BJ (cell line): ENCODE results near the gene TMTC4. TPM values are rescaled to one million over a fixed set of nuclear protein-coding genes. Genes with fewer than 3 reads are reported as not detected.
"Not testable (repeated sequence)": the region's sequence is repeated elsewhere in the genome, so short reads cannot be mapped to it uniquely, and the experiment has no call there.

Experiments used
- CTCF ChIA-PET: fragments of 350-600 bp; formaldehyde crosslinking; extraction: SDS; loops from one replicate; lab custom pipeline; 2021; ENCODE audit warnings: antibody characterized with exemption, inconsistent platforms; lab: Yijun Ruan, JAX
- POLR2A ChIA-PET: fragments of 300-600 bp; sonication (Branson Sonifier 250); formaldehyde crosslinking; extraction: SDS; loops from one replicate; lab custom pipeline; 2021; ENCODE audit warnings: antibody characterized with exemption; lab: Charles Lee
- DNase-seq: peaks from one replicate; pipeline ENCODE4 v3.0.0-alpha.2; 2011; ENCODE audit warnings: low read depth
- H3K27me3 ChIP-seq: 2 replicates; pipeline ENCODE4 v1.6.0; 2011; ENCODE audit warnings: low read length; ENCODE audit not compliant: control insufficient read depth, insufficient read depth
- H3K36me3 ChIP-seq: 2 replicates; pipeline ENCODE4 v1.5.1; 2011; ENCODE audit warnings: low read length; ENCODE audit not compliant: control insufficient read depth, insufficient read depth
- H3K4me3 ChIP-seq: 2 replicates; pipeline ENCODE4 v1.5.1; 2011; ENCODE audit warnings: low read depth, mild to moderate bottlenecking, control low read depth, low read length
- polyA plus RNA-seq: library from polyadenylated mRNA; depleted of rRNA; stranded (reverse); fragments of >200 nt; gene quantifications from 2 replicates; pipeline ENCODE4 v1.2.3, GENCODE V29; 2011
- TF ChIP-seq, protein P1 (sequence below): IDR thresholded peaks from 2 replicates; pipeline ENCODE4 v1.5.1; 2011; ENCODE audit warnings: low read depth, mild to moderate bottlenecking, control low read depth, inconsistent platforms, low read length, moderate library complexity; ENCODE audit not compliant: insufficient read depth

TMTC4 gene
- polyA plus RNA-seq, 1 experiment = 10.9 TPM

DNA sequence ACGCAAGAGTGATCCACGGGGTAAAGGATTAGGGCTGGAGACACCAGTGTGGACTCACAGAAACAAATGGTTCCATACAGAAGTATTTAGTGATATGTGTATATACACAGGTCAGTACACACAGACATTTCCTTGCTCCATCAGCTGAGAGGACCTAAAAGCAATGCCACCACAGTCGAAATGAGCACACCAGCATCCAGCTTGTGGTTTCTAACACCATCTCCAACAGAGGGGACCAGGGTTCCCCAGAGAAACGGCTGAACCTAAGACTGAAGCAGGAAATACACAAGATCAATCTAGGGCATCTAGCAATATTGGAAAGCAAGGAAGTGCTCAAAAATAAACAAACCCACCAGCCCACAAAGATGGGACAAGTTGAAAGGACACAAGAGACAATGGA lies 93.6 kb downstream of the TMTC4 start:
- ChIA-PET CTCF (no interaction called here), POLR2A (no interaction called here)
- no peak for DNase-seq
- Histone ChIP-seq H3K27me3 (no peaks in the 10 kb centered on the region), H3K4me3 (no peak overlapping the region), H3K36me3 (no peaks in the 10 kb centered on the region)
- TF ChIP-seq, protein P1, sequence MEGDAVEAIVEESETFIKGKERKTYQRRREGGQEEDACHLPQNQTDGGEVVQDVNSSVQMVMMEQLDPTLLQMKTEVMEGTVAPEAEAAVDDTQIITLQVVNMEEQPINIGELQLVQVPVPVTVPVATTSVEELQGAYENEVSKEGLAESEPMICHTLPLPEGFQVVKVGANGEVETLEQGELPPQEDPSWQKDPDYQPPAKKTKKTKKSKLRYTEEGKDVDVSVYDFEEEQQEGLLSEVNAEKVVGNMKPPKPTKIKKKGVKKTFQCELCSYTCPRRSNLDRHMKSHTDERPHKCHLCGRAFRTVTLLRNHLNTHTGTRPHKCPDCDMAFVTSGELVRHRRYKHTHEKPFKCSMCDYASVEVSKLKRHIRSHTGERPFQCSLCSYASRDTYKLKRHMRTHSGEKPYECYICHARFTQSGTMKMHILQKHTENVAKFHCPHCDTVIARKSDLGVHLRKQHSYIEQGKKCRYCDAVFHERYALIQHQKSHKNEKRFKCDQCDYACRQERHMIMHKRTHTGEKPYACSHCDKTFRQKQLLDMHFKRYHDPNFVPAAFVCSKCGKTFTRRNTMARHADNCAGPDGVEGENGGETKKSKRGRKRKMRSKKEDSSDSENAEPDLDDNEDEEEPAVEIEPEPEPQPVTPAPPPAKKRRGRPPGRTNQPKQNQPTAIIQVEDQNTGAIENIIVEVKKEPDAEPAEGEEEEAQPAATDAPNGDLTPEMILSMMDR = no peak

GRCh38 chr13:100580045-100580444 lies 94.5 kb downstream of the TMTC4 start:
- CTCF ChIA-PET = interaction anchor here (1.4 kb wide), 1 partner anchor 9 kb away, joined by 4 read pairs; no protein-coding TSS in a partner anchor
- POLR2A ChIA-PET = no interaction called here
- H3K27me3 ChIP-seq = no peaks in the 10 kb centered on the region
- H3K36me3 ChIP-seq = no peaks in the 10 kb centered on the region
- TF ChIP-seq, protein P1 = no peak
- no peak overlapping the region for H3K4me3 ChIP-seq
- no peak for DNase-seq

DNA sequence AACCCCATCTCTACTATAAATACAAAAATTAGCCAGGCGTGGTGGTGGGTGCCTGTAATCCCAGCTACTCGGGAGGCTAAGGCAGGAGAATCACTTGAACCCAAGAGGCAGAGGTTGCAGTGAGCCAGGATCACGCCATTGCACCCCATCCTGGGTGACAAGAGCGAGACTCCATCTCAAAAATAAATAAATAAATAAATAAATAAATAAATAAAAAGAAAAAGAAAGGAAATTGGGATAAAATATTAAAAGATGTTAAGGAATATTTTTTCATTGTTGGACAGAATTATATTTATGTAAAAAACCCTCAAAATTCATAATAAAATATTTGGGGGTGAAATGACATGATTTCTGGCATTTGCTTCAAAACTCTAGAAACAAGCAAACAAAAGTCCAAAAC lies 97.4 kb downstream of the TMTC4 start:
- DNase-seq, CTCF ChIA-PET, H3K4me3 ChIP-seq, POLR2A ChIA-PET, H3K36me3 ChIP-seq, H3K27me3 ChIP-seq: not testable (repeated sequence)

DNA sequence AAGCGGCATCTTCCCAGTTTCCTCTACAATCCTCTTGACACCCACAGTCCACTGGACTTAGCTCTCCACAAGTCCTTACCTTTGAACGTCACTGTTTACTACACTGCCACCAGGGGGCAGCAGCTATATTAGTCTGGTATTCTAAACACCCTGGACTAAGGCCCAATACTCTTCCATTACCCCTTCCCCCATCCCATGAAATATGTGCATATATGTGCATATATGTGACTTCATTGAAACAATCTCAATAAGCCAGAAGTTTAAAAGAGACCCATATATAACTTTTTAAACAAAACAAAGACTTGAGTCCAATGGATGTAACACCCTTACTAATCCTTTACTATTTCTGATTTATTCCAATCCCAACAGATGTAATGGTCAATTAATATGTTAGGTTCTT lies 101.5 kb downstream of the TMTC4 start:
- Histone ChIP-seq H3K4me3 (no peak overlapping the region), H3K27me3 (no peaks in the 10 kb centered on the region), H3K36me3 (no peaks in the 10 kb centered on the region)
- no peak for DNase-seq
- TF ChIP-seq, protein P1 = peak; percentile 85
- POLR2A ChIA-PET = no interaction called here
- CTCF ChIA-PET = interaction anchor here (0.6 to 4.6 kb wide), 18 partner anchors 9 to 1199 kb away, joined by 3 to 35 read pairs (median 4); partner anchors contain the start of gene GGACT

DNA sequence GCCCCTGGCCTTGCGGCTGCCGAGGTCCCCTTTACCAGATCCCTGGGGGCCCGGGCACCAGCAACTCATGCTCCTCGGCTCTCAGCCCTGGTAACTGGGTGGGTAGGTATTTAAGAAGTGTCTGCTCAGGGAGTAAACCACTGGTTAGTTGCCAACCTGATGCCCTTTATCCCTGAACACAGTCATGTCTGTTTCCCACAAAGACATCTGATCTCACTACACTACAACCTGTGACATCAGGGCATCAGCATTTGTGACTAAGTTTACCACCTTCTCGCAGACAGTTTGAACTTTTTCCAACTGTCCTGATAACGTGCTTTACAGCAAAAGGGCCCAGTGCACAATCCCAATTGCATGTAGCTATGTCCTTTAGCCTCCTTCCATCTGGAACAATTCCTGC lies 108.1 kb downstream of the TMTC4 start:
- POLR2A ChIA-PET = no interaction called here
- DNase-seq = no peak
- Histone ChIP-seq H3K27me3 (no peaks in the 10 kb centered on the region), H3K36me3 (no peaks in the 10 kb centered on the region), H3K4me3 (no peak overlapping the region)
- CTCF ChIA-PET = interaction anchor here (1.1 kb wide), 1 partner anchor 15 kb away, joined by 3 read pairs; no protein-coding TSS in a partner anchor
- TF ChIP-seq, protein P1 = no peak

GRCh38 chr13:100565286-100565685 lies 109.3 kb downstream of the TMTC4 start:
- ChIA-PET CTCF (interaction anchor here (1.1 to 1.8 kb wide), 3 partner anchors 10 to 15 kb away, joined by 3 read pairs; no protein-coding TSS in a partner anchor), POLR2A (no interaction called here)
- TF ChIP-seq, protein P1 = no peak
- H3K4me3 ChIP-seq = no peak overlapping the region
- DNase-seq = no peak
- no peaks in the 10 kb centered on the region for H3K36me3 ChIP-seq
- no peaks in the 10 kb centered on the region for H3K27me3 ChIP-seq
